Middle frontal gyrus (tissue), 1 donor: ENCODE measurements around the gene EARS2.

Source experiments
- DNase-seq: peaks from one replicate; pipeline ENCODE4 v3.0.0-alpha.2; 2015; ENCODE audit warnings: low spot score; ENCODE audit errors: extremely low spot score

EARS2 gene

GRCh38 chr16:23482778-23483177, 74.4 kb downstream of the EARS2 start:
- DNase-seq: no peak

GRCh38 chr16:23480257-23480656, 76.9 kb downstream of the EARS2 start:
- DNase-seq: no peak

GRCh38 chr16:23479138-23479537, 78.0 kb downstream of the EARS2 start:
- no peak for DNase-seq

- no peak for DNase-seq
These were observed 78.6 kb downstream of the EARS2 start for GRCh38 chr16:23478566-23478965.

- no peak for DNase-seq
These were observed 80.9 kb downstream of the EARS2 start for GRCh38 chr16:23476289-23476688.
